WTC11 (cell line): ENCODE data around the gene IL1B. TPM values are rescaled to one million over a fixed set of nuclear protein-coding genes. Genes with fewer than 3 reads are reported as not detected.

Source experiments
- ATAC-seq: fragments of 200-7000 bp; cut with Tn5 transposase; 2 replicates; pipeline ENCODE4 v1.10.0; 2021; ENCODE audit warnings: mild to moderate bottlenecking, moderate library complexity
- CTCF ChIA-PET: fragments of 300-600 bp; sonication (Branson Sonifier 250); formaldehyde crosslinking; loops from one replicate; lab custom pipeline; 2021; ENCODE audit warnings: antibody characterized with exemption; lab: Charles Lee
- POLR2A ChIA-PET: fragments of 350-600 bp; sonication (Branson Sonifier 250); formaldehyde crosslinking; loops from one replicate; lab custom pipeline; 2021; ENCODE audit warnings: antibody characterized with exemption; lab: Charles Lee
- DNase-seq: peaks from one replicate; pipeline ENCODE4 v3.0.0; 2021; ENCODE audit warnings: low spot score
- H3K27ac Mint-ChIP-seq: 2 replicates; pipeline ENCODE4 v1.8.0; 2021; ENCODE audit warnings: mixed read lengths
- H3K27me3 Mint-ChIP-seq: 2 replicates; pipeline ENCODE4 v1.8.0; 2021; ENCODE audit warnings: low read depth, mild to moderate bottlenecking, moderate library complexity, mixed read lengths
- H3K36me3 Mint-ChIP-seq: 2 replicates; pipeline ENCODE4 v1.8.0; 2021; ENCODE audit warnings: mixed read lengths
- H3K4me1 Mint-ChIP-seq: 2 replicates; pipeline ENCODE4 v1.8.0; 2022; ENCODE audit warnings: mixed read lengths
- H3K4me3 Mint-ChIP-seq: 2 replicates; pipeline ENCODE4 v1.8.0; 2021; ENCODE audit warnings: mild to moderate bottlenecking, moderate library complexity, mixed read lengths
- H3K9me3 Mint-ChIP-seq: 2 replicates; pipeline ENCODE4 v1.8.0; 2021; ENCODE audit warnings: mixed read lengths
- CBFB ChIP-seq: sonication (generic); formaldehyde crosslinking; IDR thresholded peaks from 2 replicates; pipeline ENCODE4 v1.8.1; 2022; ENCODE audit warnings: mild to moderate bottlenecking, low read depth, missing genetic modification reagents
- CREB1 ChIP-seq: sonication (generic); formaldehyde crosslinking; IDR thresholded peaks from 2 replicates; pipeline ENCODE4 v1.8.0; 2023; ENCODE audit warnings: mild to moderate bottlenecking, missing genetic modification reagents
- EMX1 ChIP-seq: fragments of 250-450 bp; sonication (Bioruptor Pico); IDR thresholded peaks from 2 replicates; pipeline ENCODE4 v1.8.0; 2021; ENCODE audit warnings: mild to moderate bottlenecking
- FOXP1 ChIP-seq: sonication (generic); formaldehyde crosslinking; IDR thresholded peaks from 2 replicates; pipeline ENCODE4 v1.8.0; 2022; ENCODE audit warnings: missing genetic modification reagents, mild to moderate bottlenecking, moderate library complexity, borderline replicate concordance
- GRHL2 ChIP-seq: fragments of 250-450 bp; sonication (Bioruptor Pico); IDR thresholded peaks from 2 replicates; pipeline ENCODE4 v1.8.0; 2022; ENCODE audit warnings: mild to moderate bottlenecking, moderate library complexity; ENCODE audit not compliant: insufficient replicate concordance, severe bottlenecking
- HMGA2 ChIP-seq: fragments of 250-450 bp; sonication (Bioruptor Pico); IDR thresholded peaks from 2 replicates; pipeline ENCODE4 v1.4.0; 2021; ENCODE audit warnings: mild to moderate bottlenecking, moderate library complexity
- HMGXB4 ChIP-seq: sonication (generic); formaldehyde crosslinking; IDR thresholded peaks from 2 replicates; pipeline ENCODE4 v1.8.1; 2023; ENCODE audit warnings: mild to moderate bottlenecking, moderate library complexity, missing genetic modification reagents
- MXD4 ChIP-seq: fragments of 250-450 bp; sonication (Bioruptor Pico); IDR thresholded peaks from 2 replicates; pipeline ENCODE4 v1.8.0; 2021; ENCODE audit warnings: mild to moderate bottlenecking, moderate library complexity, borderline replicate concordance
- NR2C2 ChIP-seq: sonication (generic); formaldehyde crosslinking; IDR thresholded peaks from 2 replicates; pipeline ENCODE4 v1.8.0; 2022; ENCODE audit warnings: mild to moderate bottlenecking, missing genetic modification reagents
- NR3C1 ChIP-seq: sonication (generic); formaldehyde crosslinking; conservative IDR thresholded peaks from 2 replicates; pipeline ENCODE4 v1.8.1; 2023; ENCODE audit warnings: low read depth, mild to moderate bottlenecking, missing genetic modification reagents
- PREB ChIP-seq: sonication (generic); formaldehyde crosslinking; IDR thresholded peaks from 2 replicates; pipeline ENCODE4 v1.8.1; 2022; ENCODE audit warnings: mild to moderate bottlenecking, missing genetic modification reagents, moderate library complexity, borderline replicate concordance
- RELA ChIP-seq: sonication (generic); formaldehyde crosslinking; IDR thresholded peaks from 2 replicates; pipeline ENCODE4 v1.8.1; 2022; ENCODE audit warnings: missing genetic modification reagents, mild to moderate bottlenecking, borderline replicate concordance
- SMAD4 ChIP-seq: sonication (generic); formaldehyde crosslinking; IDR thresholded peaks from 2 replicates; pipeline ENCODE4 v1.8.0; 2022; ENCODE audit warnings: mild to moderate bottlenecking, missing genetic modification reagents
- TP53 ChIP-seq: sonication (generic); formaldehyde crosslinking; IDR thresholded peaks from 2 replicates; pipeline ENCODE4 v1.8.1; 2023; ENCODE audit warnings: mild to moderate bottlenecking, missing genetic modification reagents
- ZBTB21 ChIP-seq: sonication (generic); formaldehyde crosslinking; IDR thresholded peaks from 2 replicates; pipeline ENCODE4 v1.8.1; 2023; ENCODE audit warnings: mild to moderate bottlenecking, missing genetic modification reagents, borderline replicate concordance
- ZNF219 ChIP-seq: sonication (generic); formaldehyde crosslinking; IDR thresholded peaks from 2 replicates; pipeline ENCODE4 v1.8.0; 2023; ENCODE audit warnings: missing genetic modification reagents, mild to moderate bottlenecking, borderline replicate concordance
- ZNF416 ChIP-seq: fragments of 250-450 bp; sonication (Bioruptor Pico); IDR thresholded peaks from 2 replicates; pipeline ENCODE4 v1.9.0; 2021; ENCODE audit warnings: mild to moderate bottlenecking, inconsistent platforms
- ZNF532 ChIP-seq: fragments of 250-450 bp; sonication (Bioruptor Pico); IDR thresholded peaks from 2 replicates; pipeline ENCODE4 v1.9.0; 2021; ENCODE audit warnings: mild to moderate bottlenecking, borderline replicate concordance
- total RNA-seq: library from RNA; stranded (reverse); gene quantifications from 3 replicates; pipeline ENCODE4 v1.2.3, GENCODE V29; 2021
- TF ChIP-seq, protein P1 (sequence below): sonication (generic); formaldehyde crosslinking; IDR thresholded peaks from 2 replicates; pipeline ENCODE4 v1.8.0; 2022; ENCODE audit warnings: mild to moderate bottlenecking, missing genetic modification reagents
- TF ChIP-seq, protein P2 (sequence below): fragments of 250-450 bp; sonication (Bioruptor Pico); IDR thresholded peaks from 2 replicates; pipeline ENCODE4 v1.8.0; 2021; ENCODE audit warnings: mild to moderate bottlenecking
- TF ChIP-seq, protein P3 (sequence below): sonication (generic); formaldehyde crosslinking; IDR thresholded peaks from 2 replicates; pipeline ENCODE4 v1.8.1; 2023; ENCODE audit warnings: mild to moderate bottlenecking, missing genetic modification reagents, borderline replicate concordance

The IL1B gene
- total RNA-seq, 1 experiment from 2014 or later = not detected

- TF ChIP-seq ZNF532 (no peak), TP53 (no peak), MXD4 (CRISPR knock-in tag) (no peak), PREB (CRISPR knock-in tag) (no peak), GRHL2 (CRISPR knock-in tag) (no peak), ZNF416 (CRISPR knock-in tag) (no peak), HMGXB4 (no peak), CBFB (CRISPR knock-in tag) (no peak), NR2C2 (no peak), HMGA2 (CRISPR knock-in tag) (no peak), RELA (no peak)
- TF ChIP-seq, protein P1, sequence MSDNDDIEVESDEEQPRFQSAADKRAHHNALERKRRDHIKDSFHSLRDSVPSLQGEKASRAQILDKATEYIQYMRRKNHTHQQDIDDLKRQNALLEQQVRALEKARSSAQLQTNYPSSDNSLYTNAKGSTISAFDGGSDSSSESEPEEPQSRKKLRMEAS (CRISPR knock-in tag) = no peak
These were observed 31.4 kb upstream of the IL1B start (continued) for GRCh38 chr2:112867701-112868631.

GRCh38 chr2:112866128-112866835, 29.7 kb upstream of the IL1B start:
- peaks cover 68% of the 10 kb centered on the region for H3K9me3 Mint-ChIP-seq
- peaks cover 21% of the 10 kb centered on the region for H3K4me1 Mint-ChIP-seq
- no peak overlapping the region for H3K27ac Mint-ChIP-seq
- ChIA-PET CTCF (no interaction called here), POLR2A (no interaction called here)
- H3K4me3 Mint-ChIP-seq = no peak overlapping the region
- ATAC-seq (no peak), DNase-seq (no peak)
- peaks cover 11% of the 10 kb centered on the region; the same call in 1 of the 2 replicates for H3K27me3 Mint-ChIP-seq
- peaks cover 57% of the 10 kb centered on the region for H3K36me3 Mint-ChIP-seq
- TF ChIP-seq RELA (no peak), ZBTB21 (CRISPR knock-in tag) (no peak), FOXP1 (CRISPR knock-in tag) (no peak), EMX1 (no peak), NR3C1 (CRISPR knock-in tag) (no peak), NR2C2 (no peak), CREB1 (CRISPR knock-in tag) (no peak), ZNF219 (CRISPR knock-in tag) (no peak), SMAD4 (CRISPR knock-in tag) (no peak), HMGA2 (CRISPR knock-in tag) (no peak)
- TF ChIP-seq, protein P2, sequence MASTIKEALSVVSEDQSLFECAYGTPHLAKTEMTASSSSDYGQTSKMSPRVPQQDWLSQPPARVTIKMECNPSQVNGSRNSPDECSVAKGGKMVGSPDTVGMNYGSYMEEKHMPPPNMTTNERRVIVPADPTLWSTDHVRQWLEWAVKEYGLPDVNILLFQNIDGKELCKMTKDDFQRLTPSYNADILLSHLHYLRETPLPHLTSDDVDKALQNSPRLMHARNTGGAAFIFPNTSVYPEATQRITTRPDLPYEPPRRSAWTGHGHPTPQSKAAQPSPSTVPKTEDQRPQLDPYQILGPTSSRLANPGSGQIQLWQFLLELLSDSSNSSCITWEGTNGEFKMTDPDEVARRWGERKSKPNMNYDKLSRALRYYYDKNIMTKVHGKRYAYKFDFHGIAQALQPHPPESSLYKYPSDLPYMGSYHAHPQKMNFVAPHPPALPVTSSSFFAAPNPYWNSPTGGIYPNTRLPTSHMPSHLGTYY = no peak
- TF ChIP-seq, protein P3, sequence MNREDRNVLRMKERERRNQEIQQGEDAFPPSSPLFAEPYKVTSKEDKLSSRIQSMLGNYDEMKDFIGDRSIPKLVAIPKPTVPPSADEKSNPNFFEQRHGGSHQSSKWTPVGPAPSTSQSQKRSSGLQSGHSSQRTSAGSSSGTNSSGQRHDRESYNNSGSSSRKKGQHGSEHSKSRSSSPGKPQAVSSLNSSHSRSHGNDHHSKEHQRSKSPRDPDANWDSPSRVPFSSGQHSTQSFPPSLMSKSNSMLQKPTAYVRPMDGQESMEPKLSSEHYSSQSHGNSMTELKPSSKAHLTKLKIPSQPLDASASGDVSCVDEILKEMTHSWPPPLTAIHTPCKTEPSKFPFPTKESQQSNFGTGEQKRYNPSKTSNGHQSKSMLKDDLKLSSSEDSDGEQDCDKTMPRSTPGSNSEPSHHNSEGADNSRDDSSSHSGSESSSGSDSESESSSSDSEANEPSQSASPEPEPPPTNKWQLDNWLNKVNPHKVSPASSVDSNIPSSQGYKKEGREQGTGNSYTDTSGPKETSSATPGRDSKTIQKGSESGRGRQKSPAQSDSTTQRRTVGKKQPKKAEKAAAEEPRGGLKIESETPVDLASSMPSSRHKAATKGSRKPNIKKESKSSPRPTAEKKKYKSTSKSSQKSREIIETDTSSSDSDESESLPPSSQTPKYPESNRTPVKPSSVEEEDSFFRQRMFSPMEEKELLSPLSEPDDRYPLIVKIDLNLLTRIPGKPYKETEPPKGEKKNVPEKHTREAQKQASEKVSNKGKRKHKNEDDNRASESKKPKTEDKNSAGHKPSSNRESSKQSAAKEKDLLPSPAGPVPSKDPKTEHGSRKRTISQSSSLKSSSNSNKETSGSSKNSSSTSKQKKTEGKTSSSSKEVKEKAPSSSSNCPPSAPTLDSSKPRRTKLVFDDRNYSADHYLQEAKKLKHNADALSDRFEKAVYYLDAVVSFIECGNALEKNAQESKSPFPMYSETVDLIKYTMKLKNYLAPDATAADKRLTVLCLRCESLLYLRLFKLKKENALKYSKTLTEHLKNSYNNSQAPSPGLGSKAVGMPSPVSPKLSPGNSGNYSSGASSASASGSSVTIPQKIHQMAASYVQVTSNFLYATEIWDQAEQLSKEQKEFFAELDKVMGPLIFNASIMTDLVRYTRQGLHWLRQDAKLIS (CRISPR knock-in tag) = no peak
